Measurements from ENCODE around the gene GRHL1. TPM values are rescaled to one million over a fixed set of nuclear protein-coding genes. Genes with fewer than 3 reads are reported as not detected.

GRHL1 gene
- total and polyA plus RNA-seq, 9 of the 15 experiments (the other 6 are each of a cell fraction or from before 2014, with no cell fraction given) = 1.7 to 6.1 (median 4.7) TPM

GRCh38 chr2:9914384-9915065 is 37.0 kb upstream of the GRHL1 start (continued):
- TF ChIP-seq MAFF (IDR thresholded peaks at IDR 0.05; ENCODE audit: low read length) = no peak
- TF ChIP-seq IRF9 (tag; IDR thresholded peaks at IDR 0.05) = 0 out of 2 replicates have a peak, but pooled peaks have one; percentile 25
- TF ChIP-seq ELK3 (CRISPR knock-in tag; IDR thresholded peaks at IDR 0.05) = no peak
- no peak for TF ChIP-seq RBM39 (optimal IDR thresholded peaks at IDR 0.05; ENCODE audit: low read depth, low read length)
- no peak for TF ChIP-seq ZNF324 (CRISPR knock-in tag; IDR thresholded peaks at IDR 0.05)
- TF ChIP-seq THRA (IDR thresholded peaks at IDR 0.05) = no peak
- no peak for TF ChIP-seq UBTF (IDR thresholded peaks at IDR 0.05; ENCODE audit: borderline replicate concordance in 1 of 2, low read depth in 2 of 2, low read length in 2 of 2)
- no peak for TF ChIP-seq ZKSCAN1 (IDR thresholded peaks at IDR 0.05; ENCODE audit: low read depth, low read length)
- no peak for TF ChIP-seq KLF16 (IDR thresholded peaks at IDR 0.05)
- TF ChIP-seq DPF2 (IDR thresholded peaks at IDR 0.05) = peak; percentile 76; the same call in 1 of the 2 replicates
- TF ChIP-seq ELF4 (CRISPR knock-in tag; IDR thresholded peaks at IDR 0.05) = no peak
- no peak for TF ChIP-seq HMGXB4 (CRISPR knock-in tag; IDR thresholded peaks at IDR 0.05)
- TF ChIP-seq MCM2 (IDR thresholded peaks at IDR 0.05; ENCODE audit: low read depth) = no peak
- TF ChIP-seq ZNF175 (CRISPR knock-in tag; IDR thresholded peaks at IDR 0.05; ENCODE audit: low read depth) = peak; percentile 83; the same call in 1 of the 2 replicates
- TF ChIP-seq SREBF2 (CRISPR knock-in tag; IDR thresholded peaks at IDR 0.05) = no peak
- TF ChIP-seq ZNF740 (CRISPR knock-in tag; IDR thresholded peaks at IDR 0.05) = 0 out of 2 replicates have a peak, but pooled peaks have one; percentile 50
- no peak for TF ChIP-seq ZNF740 (tag; IDR thresholded peaks at IDR 0.05)
- TF ChIP-seq POLR2AphosphoS5 (IDR thresholded peaks at IDR 0.05; ENCODE audit: control insufficient read depth, insufficient read depth, low read depth, low read length) = no peak

All from K562 (cell line).